Trophoblast cell (in vitro differentiated cells and primary cell): ENCODE data around the gene MYO1D.

Experiments
- DNase-seq, 2 donors: peaks; one replicate each; pipeline ENCODE4 v3.0.0-alpha.2; 2016
- H2AFZ ChIP-seq: 2 replicates; pipeline ENCODE4 v1.6.1; 2013; ENCODE audit warnings: low read length, moderate library complexity, mild to moderate bottlenecking; ENCODE audit not compliant: insufficient read depth, poor library complexity
- H2AK5ac ChIP-seq: 2 replicates; pipeline ENCODE4 v1.6.1; 2013; ENCODE audit warnings: mild to moderate bottlenecking, low read length
- H2BK120ac ChIP-seq: 2 replicates; pipeline ENCODE4 v1.6.1; 2013; ENCODE audit warnings: low read length, mild to moderate bottlenecking, moderate library complexity; ENCODE audit not compliant: insufficient read depth, poor library complexity
- H2BK12ac ChIP-seq: 2 replicates; pipeline ENCODE4 v1.6.1; 2013; ENCODE audit warnings: mild to moderate bottlenecking, low read length, moderate library complexity
- H2BK5ac ChIP-seq: 2 replicates; pipeline ENCODE4 v1.6.1; 2013; ENCODE audit warnings: low read length, low read depth, moderate library complexity, mild to moderate bottlenecking; ENCODE audit not compliant: poor library complexity
- H3K14ac ChIP-seq: 2 replicates; pipeline ENCODE4 v1.6.1; 2013; ENCODE audit warnings: mild to moderate bottlenecking, low read length
- H3K18ac ChIP-seq: 2 replicates; pipeline ENCODE4 v1.6.1; 2013; ENCODE audit warnings: mild to moderate bottlenecking, low read length
- H3K23ac ChIP-seq: 2 replicates; pipeline ENCODE4 v1.6.1; 2013; ENCODE audit warnings: low read length
- H3K27ac ChIP-seq: 2 replicates; pipeline ENCODE4 v1.5.1; 2013; ENCODE audit warnings: low read depth, mild to moderate bottlenecking, inconsistent platforms, low read length, moderate library complexity
- H3K27me3 ChIP-seq: 2 replicates; pipeline ENCODE4 v1.6.1; 2013; ENCODE audit warnings: inconsistent platforms, mild to moderate bottlenecking, low read length, moderate library complexity; ENCODE audit not compliant: insufficient read depth
- H3K36me3 ChIP-seq, 2 experiments: 1 replicate in 1 of 2; 2 replicates in 1 of 2; pipeline ENCODE4 v1.6.1; 2013; ENCODE audit warnings: low read length in 2 of 2, mild to moderate bottlenecking in 2 of 2, moderate library complexity in 1 of 2; ENCODE audit not compliant: insufficient read depth in 2 of 2, control insufficient read depth in 1 of 2
- H3K4ac ChIP-seq: 2 replicates; pipeline ENCODE4 v1.6.1; 2013; ENCODE audit warnings: low read depth, mild to moderate bottlenecking, low read length, moderate library complexity
- H3K4me1 ChIP-seq, 2 experiments: 1 replicate in 1 of 2; 2 replicates in 1 of 2; pipeline ENCODE4 v1.6.1; 2013; ENCODE audit warnings: low read length in 2 of 2, mild to moderate bottlenecking in 2 of 2, moderate library complexity in 1 of 2; ENCODE audit not compliant: insufficient read depth in 2 of 2, control insufficient read depth in 1 of 2
- H3K4me2 ChIP-seq: 2 replicates; pipeline ENCODE4 v1.6.1; 2013; ENCODE audit warnings: inconsistent platforms, mild to moderate bottlenecking, low read length, moderate library complexity
- H3K4me3 ChIP-seq: 2 replicates; pipeline ENCODE4 v1.5.1; 2013; ENCODE audit warnings: mild to moderate bottlenecking, low read depth, low read length, inconsistent platforms
- H3K79me1 ChIP-seq: one replicate; pipeline ENCODE4 v1.6.1; 2013; ENCODE audit warnings: low read length
- H3K79me2 ChIP-seq: 2 replicates; pipeline ENCODE4 v1.6.1; 2013; ENCODE audit warnings: low read length, mild to moderate bottlenecking; ENCODE audit not compliant: control insufficient read depth, insufficient read depth, poor library complexity
- H3K9ac ChIP-seq: 2 replicates; pipeline ENCODE4 v1.6.1; 2013; ENCODE audit warnings: mild to moderate bottlenecking, low read length
- H3K9me3 ChIP-seq: 2 replicates; pipeline ENCODE4 v1.6.1; 2013; ENCODE audit warnings: low read depth, mild to moderate bottlenecking, control low read depth, inconsistent platforms, low read length; ENCODE audit not compliant: insufficient read depth
- H4K12ac ChIP-seq: 2 replicates; pipeline ENCODE4 v1.6.1; 2013; ENCODE audit warnings: low read depth, mild to moderate bottlenecking, low read length, moderate library complexity
- H4K8ac ChIP-seq: 2 replicates; pipeline ENCODE4 v1.6.1; 2013; ENCODE audit warnings: low read depth, mild to moderate bottlenecking, low read length, moderate library complexity
- H4K91ac ChIP-seq: one replicate; pipeline ENCODE4 v1.6.1; 2013; ENCODE audit warnings: low read depth, mild to moderate bottlenecking, low read length, moderate library complexity
- WGBS: extraction: QIAGEN DNeasy Blood & Tissue Kit; methylation state at CpG from one replicate; pipeline ENCODE4 v1.1.7; 2013; ENCODE audit warnings: missing lambda C conversion rate; ENCODE audit not compliant: insufficient read length, insufficient coverage; ENCODE audit errors: extremely low coverage; 5-methylcytosine and 5-hydroxymethylcytosine counted together

The MYO1D gene

DNA sequence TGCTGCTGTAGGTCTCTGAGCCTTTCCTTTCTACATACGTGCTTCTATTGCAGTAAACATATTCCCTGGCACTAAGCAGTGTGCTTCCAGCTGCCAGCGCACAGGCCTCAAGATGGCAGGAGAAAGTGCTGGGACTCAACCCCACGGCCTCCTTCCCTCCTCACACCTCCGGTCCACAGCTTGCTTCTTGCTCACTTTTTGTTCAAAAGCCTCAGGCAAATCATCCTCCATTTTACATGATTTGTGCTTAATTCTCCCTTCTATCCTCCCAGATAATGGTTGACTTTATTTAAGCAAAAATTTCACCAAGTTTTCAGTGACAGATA lies 384.7 kb downstream of the MYO1D start:
- H4K91ac ChIP-seq = no peak overlapping the region
- no peak for DNase-seq
- H2AFZ ChIP-seq = no peak overlapping the region
- no CpG with 5 or more reads among the region's 4 CpGs for WGBS
- peaks cover 10 to 11% of the 10 kb centered on the region in 2 experiments for H3K4me1 ChIP-seq
- no peak overlapping the region for H4K8ac ChIP-seq
- no peak overlapping the region for H3K23ac ChIP-seq
- H3K4me3 ChIP-seq = no peak overlapping the region
- no peak overlapping the region for H3K27ac ChIP-seq
- no peaks in the 10 kb centered on the region for H3K27me3 ChIP-seq
- H3K4ac ChIP-seq = no peak overlapping the region
- no peak overlapping the region for H2BK12ac ChIP-seq
- H4K12ac ChIP-seq = no peak overlapping the region
- no peaks in the 10 kb centered on the region for H3K9me3 ChIP-seq
- H2BK5ac ChIP-seq = no peak overlapping the region
- no peak overlapping the region for H2AK5ac ChIP-seq
- H3K18ac ChIP-seq = no peak overlapping the region
- H3K36me3 ChIP-seq = peaks cover 0 to 4% of the 10 kb centered on the region in 2 experiments
- H3K9ac ChIP-seq = no peak overlapping the region
- H3K79me2 ChIP-seq = no peaks in the 10 kb centered on the region
- no peak overlapping the region for H3K4me2 ChIP-seq
- H3K14ac ChIP-seq = no peak overlapping the region
- H2BK120ac ChIP-seq = no peak overlapping the region
- no peaks in the 10 kb centered on the region for H3K79me1 ChIP-seq

DNA sequence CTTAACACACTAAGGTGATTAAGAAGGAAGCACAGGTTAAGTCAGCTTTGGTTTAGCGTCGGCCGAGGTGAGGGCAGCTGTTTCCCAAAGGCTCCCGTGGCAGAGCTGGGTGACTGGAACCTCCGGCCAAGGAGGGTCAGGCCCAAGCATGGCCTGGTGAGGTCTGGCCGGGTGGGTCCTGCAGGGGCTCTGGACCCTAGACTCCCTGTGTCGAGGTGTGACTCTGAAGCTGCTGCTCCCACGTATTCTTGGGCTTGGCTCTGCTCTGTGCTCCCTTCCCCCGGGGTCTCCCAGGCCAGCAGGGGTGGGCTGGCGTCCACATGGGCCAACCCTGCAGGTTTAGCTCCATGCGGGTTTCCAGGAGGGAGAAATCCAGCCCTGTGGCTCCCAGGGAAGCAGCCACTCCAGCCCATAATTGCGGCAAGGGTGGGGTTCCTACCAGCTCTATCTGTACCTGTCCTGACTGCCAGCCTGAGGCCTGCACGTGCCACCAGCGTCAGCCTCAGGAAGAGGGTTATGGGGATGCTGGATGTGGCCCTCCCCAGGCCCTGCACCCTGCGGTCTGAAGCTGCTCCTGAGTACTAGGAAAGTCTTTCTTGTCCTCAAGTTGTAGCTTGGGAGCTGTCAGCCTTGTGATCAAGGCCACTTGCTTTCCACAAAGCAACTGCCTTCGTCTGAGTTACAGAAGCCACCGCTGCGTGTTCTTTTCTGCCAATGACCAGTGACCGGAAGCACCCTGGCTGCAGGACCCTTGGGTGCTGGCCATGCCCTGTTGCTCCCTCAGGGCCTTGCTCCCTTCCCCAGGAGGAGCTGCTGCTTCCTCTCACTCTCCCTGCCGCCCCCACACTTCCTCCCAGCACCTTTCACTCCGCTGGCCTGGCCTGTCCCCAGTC lies 385.3 kb downstream of the MYO1D start:
- Histone ChIP-seq H3K27me3 (no peaks in the 10 kb centered on the region), H3K79me1 (peaks cover under 1% of the 10 kb centered on the region), H2BK12ac (no peak overlapping the region), H3K36me3 (peaks cover 0 to 4% of the 10 kb centered on the region in 2 experiments), H3K4me3 (no peak overlapping the region), H3K79me2 (no peaks in the 10 kb centered on the region), H3K9me3 (no peaks in the 10 kb centered on the region), H3K14ac (no peak overlapping the region), H4K12ac (no peak overlapping the region), H3K4me1 (peaks cover 7 to 8% of the 10 kb centered on the region in 2 experiments), H3K18ac (no peak overlapping the region), H2BK5ac (no peak overlapping the region), H2BK120ac (no peak overlapping the region), H4K91ac (no peak overlapping the region), H3K4ac (no peak overlapping the region), H3K9ac (no peak overlapping the region), H2AK5ac (no peak overlapping the region), H3K27ac (no peak overlapping the region), H3K23ac (no peak overlapping the region), H3K4me2 (no peak overlapping the region), H4K8ac (no peak overlapping the region), H2AFZ (no peak overlapping the region)
- WGBS = no CpG with 5 or more reads among the region's 21 CpGs
- DNase-seq = no peak

DNA sequence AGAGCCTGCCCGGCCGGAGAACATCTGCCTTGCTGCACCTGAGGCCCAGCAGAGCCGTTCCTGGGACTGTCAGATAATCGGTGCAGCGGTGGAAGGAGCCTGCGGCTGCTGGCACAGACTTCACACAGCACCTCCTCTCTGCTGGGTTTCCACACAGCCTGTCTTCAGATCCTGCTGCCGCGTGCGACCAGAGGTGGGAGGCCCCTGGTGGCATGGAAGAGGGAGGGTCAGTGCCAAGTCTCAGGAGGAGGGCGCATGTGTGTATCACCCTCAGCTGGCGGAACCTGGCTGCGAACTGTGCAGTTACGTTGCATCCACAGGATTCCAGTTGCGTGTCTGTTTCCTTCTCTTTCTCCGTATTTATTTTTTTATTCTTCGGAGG lies 386.8 kb downstream of the MYO1D start:
- Histone ChIP-seq H3K23ac (no peak overlapping the region), H2BK12ac (no peak overlapping the region), H2BK120ac (no peak overlapping the region), H3K27me3 (no peaks in the 10 kb centered on the region), H3K4ac (no peak overlapping the region), H4K91ac (no peak overlapping the region), H3K18ac (no peak overlapping the region), H3K36me3 (peaks cover 0 to 4% of the 10 kb centered on the region in 2 experiments), H3K4me1 (peaks cover 9 to 11% of the 10 kb centered on the region in 2 experiments), H3K14ac (no peak overlapping the region), H3K4me3 (no peak overlapping the region), H3K9me3 (no peaks in the 10 kb centered on the region), H2AFZ (no peak overlapping the region), H3K4me2 (no peak overlapping the region), H3K79me1 (peaks cover 3% of the 10 kb centered on the region), H4K12ac (no peak overlapping the region), H3K9ac (no peak overlapping the region), H3K79me2 (peaks cover 2% of the 10 kb centered on the region), H4K8ac (no peak overlapping the region), H3K27ac (no peak overlapping the region), H2BK5ac (no peak overlapping the region), H2AK5ac (no peak overlapping the region)
- no CpG with 5 or more reads among the region's 16 CpGs for WGBS
- no peak for DNase-seq

DNA sequence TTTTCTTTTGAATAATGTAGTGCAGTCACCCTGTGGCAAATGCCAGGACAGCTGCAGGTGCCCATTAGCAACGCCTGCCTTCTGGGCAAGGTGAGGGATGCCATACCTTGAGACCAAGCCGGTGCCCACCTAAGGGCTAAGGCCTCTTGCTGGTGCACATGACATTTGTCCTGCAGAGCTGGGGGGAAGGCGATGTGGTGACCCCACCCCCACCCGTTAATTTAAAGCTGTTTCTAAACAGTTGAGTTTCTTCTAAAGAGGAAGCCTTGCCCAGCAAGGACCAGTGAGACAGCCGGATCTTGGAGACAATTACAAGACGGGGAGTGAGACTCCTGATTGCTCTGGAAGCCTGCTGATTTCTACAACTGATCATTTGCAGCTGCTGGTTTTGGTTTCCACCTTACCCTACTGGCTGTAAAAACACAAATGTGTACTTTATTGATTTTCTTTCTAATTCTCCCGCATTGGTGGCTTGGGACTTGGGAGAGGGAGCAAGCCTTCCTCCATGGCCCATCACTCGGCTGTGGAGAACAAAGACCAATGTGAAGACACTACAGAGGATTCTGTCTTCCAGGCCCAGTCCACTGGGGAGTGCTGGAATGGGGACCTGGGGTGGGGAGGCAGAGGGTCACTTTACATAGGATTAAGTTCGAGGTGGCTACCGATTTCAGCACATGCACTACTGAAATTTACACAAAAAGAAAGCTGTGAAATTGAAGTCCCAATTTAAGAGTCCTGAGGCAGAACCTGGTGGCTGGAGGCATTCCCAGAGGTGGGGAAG lies 387.4 kb downstream of the MYO1D start:
- no peak overlapping the region for H2AK5ac ChIP-seq
- H4K12ac ChIP-seq = no peak overlapping the region
- H3K27ac ChIP-seq = no peak overlapping the region
- H3K4me1 ChIP-seq = peaks cover 9 to 11% of the 10 kb centered on the region in 2 experiments
- H3K9ac ChIP-seq = no peak overlapping the region
- DNase-seq = no peak
- H3K79me1 ChIP-seq = peaks cover 3% of the 10 kb centered on the region
- H3K4me2 ChIP-seq = no peak overlapping the region
- no peak overlapping the region for H2BK5ac ChIP-seq
- H3K4ac ChIP-seq = no peak overlapping the region
- H2BK120ac ChIP-seq = no peak overlapping the region
- no peak overlapping the region for H3K18ac ChIP-seq
- no peaks in the 10 kb centered on the region for H3K27me3 ChIP-seq
- no peak overlapping the region for H2AFZ ChIP-seq
- H3K79me2 ChIP-seq = peaks cover 2% of the 10 kb centered on the region
- H4K8ac ChIP-seq = no peak overlapping the region
- H3K36me3 ChIP-seq = peaks cover 0 to 4% of the 10 kb centered on the region in 2 experiments
- H3K23ac ChIP-seq = no peak overlapping the region
- no peak overlapping the region for H3K14ac ChIP-seq
- H2BK12ac ChIP-seq = no peak overlapping the region
- no peak overlapping the region for H4K91ac ChIP-seq
- WGBS = no CpG with 5 or more reads among the region's 10 CpGs
- no peaks in the 10 kb centered on the region for H3K9me3 ChIP-seq
- no peak overlapping the region for H3K4me3 ChIP-seq
